H1 (cell line): ENCODE results near the gene IGFL3. TPM values are rescaled to one million over a fixed set of nuclear protein-coding genes. Genes with fewer than 3 reads are reported as not detected.

Source experiments
- BACH1 ChIP-seq: IDR thresholded peaks from 2 replicates; pipeline ENCODE4 v1.6.1; 2012; ENCODE audit warnings: low read length, improper control_type of control experiment
- CHD2 ChIP-seq: IDR thresholded peaks from 2 replicates; pipeline ENCODE4 v1.6.1; 2012; ENCODE audit warnings: low read length, improper control_type of control experiment
- CREB1 ChIP-seq: IDR thresholded peaks from 2 replicates; pipeline ENCODE4 v1.6.1; 2012; ENCODE audit warnings: inconsistent platforms
- JUND ChIP-seq: IDR thresholded peaks from 2 replicates; pipeline ENCODE4 v1.6.1; 2011; ENCODE audit warnings: mild to moderate bottlenecking, improper control_type of control experiment, low read length
- RBBP5 ChIP-seq: IDR thresholded peaks from 2 replicates; pipeline ENCODE4 v1.7.1; 2012; ENCODE audit warnings: low read depth, mild to moderate bottlenecking, inconsistent platforms, low read length, moderate library complexity, borderline replicate concordance
- polyA plus RNA-seq, 7 experiments: library from polyadenylated mRNA; depleted of rRNA in 3 of 7; stranded (reverse) in 5 of 7; unstranded in 2 of 7; fragments of >200 nt in 5 of 7; fragments of 200-250 nt in 2 of 7; gene quantifications; 1 replicate in 5 of 7; 2 replicates in 1 of 7; 4 replicates in 1 of 7; pipeline versions ENCODE4 v1.2.1 to v1.2.3, GENCODE V29; 2011 to 2013; ENCODE audit warnings: missing spikeins in 2 of 7, mixed read lengths in 2 of 7
- total RNA-seq: library from RNA; stranded (reverse); fragmentation: NEBNext Ultra II Directional; extraction: Animal tissue kit (Norgen Biotek cat#: 25700); gene quantifications from 2 replicates; pipeline ENCODE4 v1.2.1, GENCODE V29; 2021

Gene IGFL3
- total and polyA plus RNA-seq, 2 of the 8 experiments (the other 6 are each of a cell fraction or from before 2014, with no cell fraction given): 0.12 TPM; not detected in 1

- no peak for TF ChIP-seq CHD2
- no peak for TF ChIP-seq CREB1
- TF ChIP-seq RBBP5: no peak
- TF ChIP-seq JUND: no peak
- no peak for TF ChIP-seq BACH1
Observed at GRCh38 chr19:46134527-46134926, 10.0 kb upstream of the IGFL3 start (continued).
